ENCODE results near the gene ABCB8.

GRCh38 chr7:151034312-151035025, 6.2 kb downstream of the ABCB8 start:
- no peak for TF ChIP-seq CEBPB (IDR thresholded peaks at IDR 0.05; ENCODE audit: low read depth, low read length)
- no peak for TF ChIP-seq CTCF (IDR thresholded peaks at IDR 0.05; ENCODE audit: control extremely low read depth in 1 of 3, insufficient read depth in 1 of 3, low read depth in 1 of 3, low read length in 3 of 3)
- TF ChIP-seq BRCA1 (IDR thresholded peaks at IDR 0.05; ENCODE audit: low read depth, low read length), result no peak
- no peak for TF ChIP-seq PHF8 (conservative IDR thresholded peaks at IDR 0.05; ENCODE audit: low read depth, low read length)
- no peak for TF ChIP-seq POLR2AphosphoS5 (IDR thresholded peaks at IDR 0.05; ENCODE audit: low read depth, low read length)
- no peak for TF ChIP-seq MAX (IDR thresholded peaks at IDR 0.05)
